Activated T-helper 1 cell treated with anti-CD3 and anti-CD28 coated beads, Interleukin-12 subunit alpha, Interleukin-12 subunit beta, Interleukin-2, Interleukin-4 antibody, amounts not matched to agents 30 ng/mL and 10 ng/mL and 1 ng/mL, durations not matched to agents 14 hours and 24 hours and 36 hours (primary cell): ENCODE data around the gene CRTC1. TPM values are rescaled to one million over a fixed set of nuclear protein-coding genes. Genes with fewer than 3 reads are reported as not detected.
"Not testable (repeated sequence)": the region's sequence is repeated elsewhere in the genome, so short reads cannot be mapped to it uniquely, and the experiment has no call there.

Experiments used
- DNase-seq: peaks from one replicate; pipeline ENCODE4 v3.0.0; 2021; ENCODE audit warnings: low spot score
- H3K27ac Mint-ChIP-seq: one replicate; pipeline ENCODE4 v1.8.0; 2021; ENCODE audit warnings: mild to moderate bottlenecking, mixed read lengths
- H3K27me3 Mint-ChIP-seq: one replicate; pipeline ENCODE4 v1.8.0; 2022; ENCODE audit warnings: mild to moderate bottlenecking, moderate library complexity, mixed read lengths; ENCODE audit not compliant: insufficient read depth
- H3K36me3 Mint-ChIP-seq: one replicate; pipeline ENCODE4 v1.8.0; 2021; ENCODE audit warnings: low read depth, mixed read lengths
- H3K4me1 Mint-ChIP-seq: one replicate; pipeline ENCODE4 v1.8.0; 2021; ENCODE audit warnings: low read depth, mixed read lengths
- H3K4me3 Mint-ChIP-seq: one replicate; pipeline ENCODE4 v1.8.0; 2021; ENCODE audit warnings: mild to moderate bottlenecking, moderate library complexity, mixed read lengths
- H3K9me3 Mint-ChIP-seq: one replicate; pipeline ENCODE4 v1.8.0; 2021; ENCODE audit warnings: mixed read lengths
- intact Hi-C: fragments of 100-400 bp; cut with micrococcal nuclease; formaldehyde crosslinking; loops from one replicate; pipeline ENCODE4 v1.15.1; 2024
- total RNA-seq: library from RNA; stranded (reverse); gene quantifications from 2 replicates; pipeline ENCODE4 v1.2.3, GENCODE V29; 2022

The CRTC1 gene
- total RNA-seq, 1 donor from 2014 or later: 6.1 TPM

GRCh38 chr19:18804139-18804601 is 120.7 kb downstream of the CRTC1 start:
- peaks cover 4% of the 10 kb centered on the region for H3K27me3 Mint-ChIP-seq
- H3K36me3 Mint-ChIP-seq: no peaks in the 10 kb centered on the region
- H3K27ac Mint-ChIP-seq: no peak overlapping the region
- intact Hi-C loops: no loop called here
- no peak for DNase-seq
- H3K4me1 Mint-ChIP-seq: no peaks in the 10 kb centered on the region
- H3K9me3 Mint-ChIP-seq: no peaks in the 10 kb centered on the region
- H3K4me3 Mint-ChIP-seq: no peak overlapping the region

- Mint-ChIP-seq H3K9me3 (no peaks in the 10 kb centered on the region), H3K4me1 (peaks cover 4% of the 10 kb centered on the region), H3K4me3 (no peak overlapping the region), H3K27ac (no peak overlapping the region), H3K36me3 (no peaks in the 10 kb centered on the region), H3K27me3 (peaks cover 7% of the 10 kb centered on the region)
- intact Hi-C loops: no loop called here
- no peak for DNase-seq
These were observed 121.2 kb downstream of the CRTC1 start for GRCh38 chr19:18804643-18805042.

DNA sequence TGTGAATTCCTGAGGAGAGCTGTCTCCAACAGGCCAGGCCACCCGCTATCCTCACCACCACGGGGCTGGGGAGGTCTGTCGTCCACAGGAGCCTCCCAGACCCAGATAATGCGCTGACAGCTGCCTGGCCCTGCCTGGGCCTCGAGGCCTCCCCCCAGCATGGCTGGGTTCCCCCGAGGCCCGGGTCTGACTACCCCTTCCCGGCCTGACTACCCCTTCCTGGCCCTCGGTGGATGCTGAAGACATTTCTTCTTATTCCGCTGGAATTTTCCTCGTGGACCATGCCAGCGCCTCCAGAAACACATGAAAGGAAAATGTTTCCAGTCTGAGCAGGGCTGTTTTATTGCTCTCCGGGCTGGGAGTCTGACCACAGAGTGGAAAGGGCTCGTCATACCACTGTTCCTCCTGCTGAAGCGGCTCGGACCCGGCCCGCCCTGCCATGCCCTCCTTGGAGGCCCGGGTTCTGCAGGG is 124.4 kb downstream of the CRTC1 start:
- H3K9me3 Mint-ChIP-seq: no peaks in the 10 kb centered on the region
- DNase-seq: no peak
- intact Hi-C loops: no loop called here
- peaks cover 8% of the 10 kb centered on the region for H3K27me3 Mint-ChIP-seq
- H3K36me3 Mint-ChIP-seq: no peaks in the 10 kb centered on the region
- no peak overlapping the region for H3K4me3 Mint-ChIP-seq
- H3K27ac Mint-ChIP-seq: no peak overlapping the region
- H3K4me1 Mint-ChIP-seq: peaks cover 5% of the 10 kb centered on the region

- no peaks in the 10 kb centered on the region for H3K9me3 Mint-ChIP-seq
- peaks cover 5% of the 10 kb centered on the region for H3K4me1 Mint-ChIP-seq
- no peak for DNase-seq
- no peak overlapping the region for H3K27ac Mint-ChIP-seq
- H3K36me3 Mint-ChIP-seq: no peaks in the 10 kb centered on the region
- no peak overlapping the region for H3K4me3 Mint-ChIP-seq
- H3K27me3 Mint-ChIP-seq: peaks cover 8% of the 10 kb centered on the region
- intact Hi-C loops: no loop called here
These were observed 125.8 kb downstream of the CRTC1 start for GRCh38 chr19:18809149-18809868.

DNA sequence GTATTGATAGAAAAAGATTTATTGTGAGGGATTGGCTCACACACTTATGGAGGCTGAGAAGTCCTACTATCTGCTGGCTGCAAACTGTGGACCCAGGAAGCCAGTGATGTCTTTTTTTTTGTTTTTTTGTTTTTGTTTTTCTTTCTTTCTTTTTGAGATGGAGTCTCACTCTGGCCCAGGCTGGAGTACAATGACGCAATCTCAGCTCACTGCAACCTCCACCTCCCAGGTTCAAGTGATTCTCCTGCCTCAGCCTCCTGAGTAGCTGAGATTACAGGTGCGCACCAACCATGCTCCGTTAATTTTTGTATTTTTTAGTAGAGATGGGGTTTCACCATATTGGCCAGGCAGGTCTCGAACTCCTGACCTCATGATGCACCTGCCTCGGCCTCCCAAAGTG is 128.2 kb downstream of the CRTC1 start:
- H3K4me1 Mint-ChIP-seq, intact Hi-C loops, H3K4me3 Mint-ChIP-seq, H3K27me3 Mint-ChIP-seq, DNase-seq, H3K36me3 Mint-ChIP-seq, H3K27ac Mint-ChIP-seq, H3K9me3 Mint-ChIP-seq: not testable (repeated sequence)

- H3K9me3 Mint-ChIP-seq: no peaks in the 10 kb centered on the region
- intact Hi-C loops: no loop called here
- no peak overlapping the region for H3K27ac Mint-ChIP-seq
- H3K4me1 Mint-ChIP-seq: peaks cover 5% of the 10 kb centered on the region
- DNase-seq: no peak
- H3K36me3 Mint-ChIP-seq: no peaks in the 10 kb centered on the region
- no peak overlapping the region for H3K4me3 Mint-ChIP-seq
- peaks cover 6% of the 10 kb centered on the region for H3K27me3 Mint-ChIP-seq
These were observed 130.6 kb downstream of the CRTC1 start for GRCh38 chr19:18814063-18814462.

- no peak overlapping the region for H3K4me3 Mint-ChIP-seq
- H3K36me3 Mint-ChIP-seq: no peaks in the 10 kb centered on the region
- intact Hi-C loops: no loop called here
- DNase-seq: no peak
- peaks cover 3% of the 10 kb centered on the region for H3K27me3 Mint-ChIP-seq
- H3K27ac Mint-ChIP-seq: no peak overlapping the region
- H3K4me1 Mint-ChIP-seq: no peaks in the 10 kb centered on the region
- H3K9me3 Mint-ChIP-seq: no peaks in the 10 kb centered on the region
These were observed 132.2 kb downstream of the CRTC1 start for GRCh38 chr19:18815673-18816072.

- H3K4me3 Mint-ChIP-seq, intact Hi-C loops, H3K4me1 Mint-ChIP-seq, H3K27ac Mint-ChIP-seq, H3K36me3 Mint-ChIP-seq, H3K9me3 Mint-ChIP-seq, DNase-seq, H3K27me3 Mint-ChIP-seq: not testable (repeated sequence)
These were observed 133.2 kb downstream of the CRTC1 start for GRCh38 chr19:18816645-18817044.

GRCh38 chr19:18817574-18817973 is 134.1 kb downstream of the CRTC1 start:
- Mint-ChIP-seq H3K4me1 (no peaks in the 10 kb centered on the region), H3K36me3 (no peaks in the 10 kb centered on the region), H3K27ac (no peak overlapping the region), H3K9me3 (no peaks in the 10 kb centered on the region), H3K4me3 (no peak overlapping the region), H3K27me3 (peaks cover 3% of the 10 kb centered on the region)
- intact Hi-C loops: no loop called here
- no peak for DNase-seq

DNA sequence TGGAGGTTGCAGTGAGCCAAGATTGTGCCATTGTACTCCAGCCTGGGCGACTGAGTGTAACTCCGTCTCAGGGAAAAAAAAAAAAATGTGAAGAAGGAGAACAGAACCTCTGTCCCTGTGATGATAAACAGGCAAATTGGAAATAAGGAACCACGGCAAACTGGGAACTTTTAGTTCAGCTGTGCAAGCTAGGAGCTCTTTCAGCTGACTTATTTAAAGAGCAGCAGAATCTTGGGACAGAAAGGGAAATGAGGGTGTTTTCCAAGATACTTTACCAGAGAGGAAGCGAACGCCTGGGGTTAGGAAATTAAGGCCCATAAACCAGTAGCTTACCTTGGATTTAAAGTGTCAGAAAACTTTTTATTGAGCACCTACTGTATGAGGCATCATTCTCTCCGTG is 145.3 kb downstream of the CRTC1 start:
- intact Hi-C loops: no loop called here
- Mint-ChIP-seq H3K9me3 (peaks cover 5% of the 10 kb centered on the region), H3K4me1 (peaks cover 11% of the 10 kb centered on the region), H3K4me3 (no peak overlapping the region), H3K27ac (no peak overlapping the region), H3K36me3 (peaks cover 11% of the 10 kb centered on the region), H3K27me3 (peaks cover 25% of the 10 kb centered on the region)
- no peak for DNase-seq

- peaks cover 20% of the 10 kb centered on the region for H3K27me3 Mint-ChIP-seq
- H3K36me3 Mint-ChIP-seq: peaks cover 27% of the 10 kb centered on the region
- H3K4me1 Mint-ChIP-seq: peaks cover 26% of the 10 kb centered on the region
- H3K27ac Mint-ChIP-seq: no peak overlapping the region
- H3K9me3 Mint-ChIP-seq: peaks cover 5% of the 10 kb centered on the region
- intact Hi-C loops: loop anchor here (5.0 kb wide), 5 partner anchors 43 to 273 kb away; partner anchors contain the start of genes ARMC6, KXD1, REX1BD and SUGP2
- DNase-seq: no peak
- peak overlapping the region; percentile 78 for H3K4me3 Mint-ChIP-seq
These were observed 147.0 kb downstream of the CRTC1 start for GRCh38 chr19:18830488-18830887.

- Mint-ChIP-seq H3K27ac (peak within 1 kb of the TSS; percentile 95), H3K4me3 (peak within 1 kb of the TSS; percentile 96), H3K4me1 (peaks cover 35% of the 10 kb centered on the region), H3K9me3 (no peaks in the 10 kb centered on the region), H3K27me3 (peaks cover 14% of the 10 kb centered on the region), H3K36me3 (peaks cover 37% of the 10 kb centered on the region)
- intact Hi-C loops: loop anchor here (1.0 to 5.0 kb wide), 8 partner anchors 44 to 309 kb away; partner anchors contain the start of genes ARMC6, COPE, DDX49 and ELL
- DNase-seq: peak; percentile 96
These were observed 148.2 kb downstream of the CRTC1 start, which contains the start of gene UPF1 for GRCh38 chr19:18831524-18832305. UPF1 (plus strand) TSS chr19:18831959; CDS start chr19:18832210, 251 bp downstream.
